ENCODE measurements around the gene RAPGEF4. TPM values are rescaled to one million over a fixed set of nuclear protein-coding genes. Genes with fewer than 3 reads are reported as not detected.
"Not testable (repeated sequence)": the region's sequence is repeated elsewhere in the genome, so short reads cannot be mapped to it uniquely, and the experiment has no call there.

RAPGEF4 gene
- total RNA-seq, 1 donor from 2014 or later, result 18.6 TPM

DNA sequence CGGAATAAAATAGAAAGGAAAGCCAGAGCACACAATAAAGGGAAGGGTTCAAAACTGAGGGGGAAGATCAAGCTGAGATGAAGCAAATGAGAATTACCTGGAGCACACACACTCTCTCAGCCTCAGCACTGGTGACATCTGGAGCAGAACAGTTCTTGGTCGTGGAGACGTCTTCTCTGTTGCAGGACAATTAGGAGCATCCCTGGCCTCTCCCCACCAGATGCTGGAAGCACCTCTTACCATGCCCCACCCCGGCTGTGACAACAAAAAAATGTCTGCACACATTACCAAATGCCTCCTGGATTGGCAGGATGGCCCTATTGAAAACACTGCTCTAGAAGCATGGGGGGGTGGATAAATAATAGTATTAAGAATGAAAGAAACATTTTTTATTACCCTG, 296.4 kb downstream of the RAPGEF4 start:
- no peak for DNase-seq (ENCODE audit: low spot score)

DNA sequence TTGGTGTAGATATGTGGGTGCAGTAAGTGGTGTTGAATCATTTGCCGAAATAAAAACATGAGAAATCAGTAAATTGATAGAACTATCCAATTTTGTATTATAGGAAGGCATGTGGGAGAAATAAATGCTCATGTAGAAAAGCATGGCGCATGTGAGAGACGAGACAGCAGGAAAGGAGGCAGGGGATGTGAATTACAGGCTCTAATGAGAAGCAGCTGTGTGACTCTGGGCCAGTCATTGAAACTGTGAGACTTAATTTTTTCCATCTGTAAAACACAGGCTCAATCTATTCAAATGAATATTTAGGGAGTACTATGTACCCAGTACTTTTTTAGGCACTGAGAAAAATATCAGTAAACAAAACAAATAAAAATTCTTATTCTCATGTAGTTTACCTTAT, 297.4 kb downstream of the RAPGEF4 start:
- DNase-seq (ENCODE audit: low spot score), result no peak

DNA sequence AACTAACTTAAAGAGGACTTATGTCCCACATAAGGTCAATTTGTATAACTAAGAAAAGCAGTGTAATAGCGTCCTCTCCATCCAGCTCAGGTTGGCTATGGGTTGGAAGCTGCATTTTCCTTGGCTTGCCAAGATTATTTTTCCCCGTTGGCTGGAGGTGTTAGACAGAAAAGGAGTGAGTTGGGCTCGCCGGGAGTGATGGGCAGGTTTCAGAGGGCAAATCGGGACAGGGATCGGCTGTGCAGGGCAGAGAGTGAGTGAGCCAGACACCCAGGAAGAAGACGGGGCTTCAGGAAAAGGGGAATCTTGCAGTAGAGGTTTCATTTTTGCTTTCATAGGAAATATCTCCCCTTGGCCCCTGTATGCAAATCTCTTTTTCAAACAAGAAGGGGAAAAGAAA, 298.5 kb downstream of the RAPGEF4 start:
- no peak for DNase-seq (ENCODE audit: low spot score)

DNA sequence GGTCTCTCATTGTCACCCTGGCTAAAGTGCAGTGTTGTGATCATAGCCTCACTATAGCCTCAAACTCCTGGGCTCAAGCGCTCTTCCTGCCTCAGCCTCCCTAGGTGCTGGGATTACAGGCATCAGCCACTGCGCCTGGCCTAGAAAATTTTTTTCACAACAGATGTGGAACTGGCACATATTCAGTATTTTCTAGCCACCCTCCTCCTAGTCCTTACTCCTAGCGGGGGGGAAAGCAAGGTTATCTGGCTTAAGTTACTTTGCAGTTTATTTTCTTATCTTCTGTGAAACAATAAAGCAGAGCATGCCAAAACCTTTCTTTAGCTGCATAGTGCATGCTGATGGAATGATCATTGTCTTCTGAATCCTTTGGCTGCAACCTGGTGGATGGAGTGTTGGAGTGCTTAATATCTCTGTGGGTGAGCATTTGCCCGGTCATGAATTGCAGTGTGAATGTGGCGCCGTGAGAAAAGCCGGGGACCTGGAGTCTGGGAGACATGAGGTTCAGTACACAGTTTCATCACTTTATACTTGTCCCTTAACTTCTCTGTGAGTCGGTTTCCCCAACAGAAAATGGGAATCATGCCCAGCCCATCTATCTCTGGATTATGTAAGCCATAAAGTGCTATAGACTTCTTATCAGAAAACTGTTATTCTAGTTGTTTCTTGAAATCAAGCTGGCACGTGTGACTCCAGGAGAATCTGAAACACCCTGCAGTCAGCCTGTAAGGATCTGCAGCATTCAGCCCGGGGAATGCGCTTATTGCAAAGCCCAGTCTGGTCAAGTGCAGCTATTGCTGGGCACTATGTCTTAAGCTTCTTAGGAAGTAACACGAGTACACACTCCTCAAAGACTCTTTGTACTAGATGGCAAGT, 301.8 kb downstream of the RAPGEF4 start:
- no peak for DNase-seq (ENCODE audit: low spot score)

DNA sequence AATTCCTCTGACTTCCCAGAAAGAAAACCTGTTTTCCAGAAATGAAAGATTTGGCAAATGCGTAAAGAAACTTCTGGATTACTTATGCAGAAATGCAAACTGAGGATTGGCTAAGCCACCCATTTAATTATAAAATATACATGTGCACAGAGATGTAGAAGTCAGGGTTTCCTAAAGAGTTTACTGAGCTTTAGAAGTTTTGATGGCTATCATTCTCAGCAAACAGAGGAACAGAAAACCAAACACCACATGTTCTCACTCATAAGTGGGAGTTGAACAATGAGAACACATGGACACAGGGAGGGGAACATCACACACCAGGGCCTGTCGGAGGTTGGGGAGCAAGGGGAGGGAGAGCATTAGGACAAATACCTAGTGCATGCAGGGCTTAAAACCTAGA, 302.6 kb downstream of the RAPGEF4 start:
- not testable (repeated sequence) for DNase-seq (ENCODE audit: low spot score)

DNA sequence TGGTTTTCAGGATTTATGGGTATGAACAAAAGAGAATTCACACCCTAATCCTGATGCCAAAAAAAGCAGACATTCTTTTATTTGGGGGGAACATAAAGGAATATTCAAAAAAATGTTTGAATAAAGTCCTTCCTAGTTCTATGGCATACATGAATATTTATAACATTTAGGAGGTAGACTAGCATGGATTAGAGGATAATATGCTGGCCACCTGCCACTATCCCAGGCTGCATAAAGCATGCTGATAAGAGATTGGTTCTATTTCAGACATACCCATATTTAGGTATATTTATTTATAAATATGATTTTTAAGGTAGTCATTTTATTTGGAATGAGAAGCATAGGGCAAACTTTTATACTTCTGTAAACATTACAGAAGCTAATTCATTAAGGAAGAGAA, 305.1 kb downstream of the RAPGEF4 start:
- no peak for DNase-seq (ENCODE audit: low spot score)

DNA sequence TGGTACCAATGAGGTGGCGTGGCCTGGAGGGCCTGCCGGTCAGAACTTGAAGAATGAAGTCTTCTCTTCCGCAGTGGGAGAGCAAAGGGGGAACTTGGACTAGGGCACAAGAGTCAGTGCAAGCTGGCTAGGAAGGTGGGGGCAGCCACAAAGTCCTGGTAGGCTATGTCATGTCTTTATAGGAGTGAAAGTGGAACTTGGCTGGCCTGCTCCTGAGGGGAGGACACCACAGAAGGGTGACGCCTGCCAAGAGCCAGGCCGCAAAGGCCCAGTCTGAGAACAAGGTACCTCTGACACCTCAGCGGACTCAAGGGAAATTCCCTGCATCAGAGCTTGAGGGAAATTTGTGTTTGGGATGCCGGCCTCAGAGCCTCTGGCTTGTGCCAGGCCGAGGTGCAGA, 307.8 kb downstream of the RAPGEF4 start:
- no peak for DNase-seq (ENCODE audit: low spot score)

DNA sequence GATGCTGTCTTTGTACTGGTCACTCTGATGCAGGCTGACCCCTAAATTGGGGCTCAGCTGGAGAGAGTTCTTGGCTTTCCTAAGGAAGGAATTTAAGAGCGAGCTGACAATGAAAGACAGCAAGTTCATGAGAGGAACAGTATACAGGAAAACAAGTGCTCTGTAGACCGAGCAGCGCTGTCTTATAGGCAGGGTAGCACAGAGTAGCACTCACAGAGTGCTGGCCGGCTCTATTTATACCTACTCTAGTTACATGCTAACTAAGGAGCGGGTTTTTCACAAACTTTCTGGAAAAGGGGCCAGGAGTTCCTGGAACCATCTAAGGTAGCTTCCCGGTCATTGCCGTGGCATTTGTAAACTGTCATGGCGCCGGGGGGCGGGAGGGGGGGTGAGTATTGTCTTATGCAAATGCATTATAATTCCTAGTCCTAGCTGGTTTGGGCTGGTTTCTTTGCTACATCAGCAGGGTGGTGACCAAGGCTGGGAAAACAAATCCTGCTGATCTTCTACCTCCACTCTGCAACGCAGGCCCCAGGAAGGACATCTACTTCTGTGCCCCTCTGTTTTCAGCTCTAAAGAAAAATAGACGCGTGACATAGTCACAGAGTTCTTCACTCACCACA, 308.4 kb downstream of the RAPGEF4 start:
- no peak for DNase-seq (ENCODE audit: low spot score)

DNA sequence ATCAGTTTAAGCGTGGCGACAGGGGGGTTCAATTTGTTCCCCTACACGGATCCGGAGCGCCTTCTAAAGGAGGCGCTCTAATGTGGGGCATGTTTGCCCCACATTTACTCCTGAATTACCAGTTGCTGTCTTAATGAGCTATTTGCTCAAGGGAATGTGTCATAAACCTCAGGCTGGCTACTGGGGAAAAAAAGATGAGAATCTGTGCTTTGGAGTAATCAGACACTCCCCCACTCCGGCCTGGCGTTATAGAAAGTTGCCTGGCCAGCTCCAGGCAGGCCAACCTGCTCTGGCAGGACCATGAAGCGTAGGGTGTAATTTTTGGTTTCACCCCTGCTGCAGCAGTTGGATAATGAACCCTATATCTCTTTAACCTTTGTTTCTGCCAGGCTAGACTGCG, 309.0 kb downstream of the RAPGEF4 start:
- no peak for DNase-seq (ENCODE audit: low spot score)

DNA sequence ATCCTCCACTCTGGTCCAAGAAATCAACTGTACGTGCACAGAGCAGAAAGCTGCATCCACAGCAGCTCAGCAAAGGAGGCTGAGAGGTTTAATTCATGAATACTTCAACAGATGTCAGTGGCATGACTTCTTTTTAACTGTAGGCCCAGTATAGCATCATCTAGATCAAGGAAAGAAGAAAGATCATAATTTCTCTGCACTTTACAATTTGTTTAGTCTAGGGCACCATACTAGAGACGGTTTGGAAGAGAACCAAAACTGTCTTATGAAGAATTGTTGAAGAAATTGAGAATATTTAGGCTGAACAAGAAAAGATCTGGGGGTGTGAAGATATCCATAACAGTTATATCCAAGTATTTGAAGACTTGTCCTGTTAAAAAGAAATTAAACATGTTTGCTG, 309.5 kb downstream of the RAPGEF4 start:
- no peak for DNase-seq (ENCODE audit: low spot score)

DNA sequence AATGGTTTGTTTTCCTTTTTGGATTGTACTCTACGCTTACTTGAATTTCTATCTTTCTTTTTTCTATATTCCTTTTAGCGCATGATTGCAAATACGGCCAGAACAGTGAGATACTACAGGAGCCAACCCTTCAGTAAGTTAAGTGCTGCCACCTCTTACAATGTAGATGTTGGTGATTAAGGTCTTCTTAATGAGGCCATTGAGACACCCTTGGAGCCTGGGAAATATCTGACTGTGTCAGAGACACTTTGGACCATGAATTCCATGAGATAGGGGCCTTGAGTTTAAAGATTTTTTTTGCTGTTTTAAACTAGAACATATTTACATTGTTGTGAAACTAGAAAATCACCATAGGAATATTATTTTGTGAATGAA, 312.9 kb downstream of the RAPGEF4 start:
- DNase-seq (ENCODE audit: low spot score), result no peak

DNA sequence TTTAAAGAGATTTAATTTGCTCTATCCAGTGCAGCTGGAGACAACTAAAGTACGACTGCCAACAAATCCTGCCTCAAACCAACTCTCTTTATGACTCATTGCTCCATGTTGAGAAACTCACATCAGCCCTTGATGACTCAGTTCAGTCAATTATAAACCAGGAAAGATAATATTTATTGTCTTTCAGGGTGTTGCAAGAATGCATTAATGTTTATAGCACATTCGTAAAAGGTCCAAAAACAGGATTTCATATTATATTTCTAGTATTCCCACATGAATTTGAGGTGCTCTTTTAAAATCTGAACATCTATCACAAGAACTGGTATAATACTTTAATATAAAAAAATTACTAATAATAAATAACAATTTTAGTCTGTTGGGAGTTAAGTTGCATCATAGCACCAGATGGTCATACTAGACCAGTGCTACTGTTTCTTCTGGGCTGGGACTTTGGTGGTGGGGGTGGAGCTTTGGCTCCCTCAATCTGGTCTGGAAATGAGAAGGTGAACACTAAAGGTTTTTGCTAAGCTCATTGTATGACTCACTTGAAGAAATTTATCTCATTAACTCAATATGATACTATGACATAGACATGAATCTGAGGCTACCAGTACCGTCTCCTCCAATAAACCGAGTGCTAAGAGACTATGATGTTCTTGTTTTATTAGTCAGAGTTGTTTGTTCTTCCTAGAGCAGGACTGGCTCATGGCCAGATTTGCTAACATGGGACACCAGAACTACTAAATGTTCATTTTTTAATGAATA, 313.4 kb downstream of the RAPGEF4 start:
- peak; percentile 71 for DNase-seq (ENCODE audit: low spot score)

DNA sequence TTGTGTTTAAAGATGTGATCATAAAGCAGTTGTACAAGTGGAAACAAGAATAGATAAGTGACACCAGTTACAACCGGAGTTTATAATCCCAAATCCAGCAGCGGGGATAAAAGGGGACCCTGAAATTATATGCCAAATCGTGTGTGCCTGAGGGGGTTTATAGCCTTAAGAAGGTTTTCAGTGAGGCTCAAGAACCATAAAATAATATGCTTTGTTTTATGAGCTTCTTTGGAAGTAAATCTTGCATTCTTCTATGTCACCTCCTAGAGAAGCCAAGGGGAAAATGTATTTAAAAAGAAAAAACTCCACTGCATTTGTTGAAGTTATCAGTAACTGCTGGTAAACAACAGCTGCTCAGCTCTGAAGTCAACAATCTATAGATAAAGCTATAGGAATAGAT, 314.2 kb downstream of the RAPGEF4 start:
- DNase-seq (ENCODE audit: low spot score), result no peak

DNA sequence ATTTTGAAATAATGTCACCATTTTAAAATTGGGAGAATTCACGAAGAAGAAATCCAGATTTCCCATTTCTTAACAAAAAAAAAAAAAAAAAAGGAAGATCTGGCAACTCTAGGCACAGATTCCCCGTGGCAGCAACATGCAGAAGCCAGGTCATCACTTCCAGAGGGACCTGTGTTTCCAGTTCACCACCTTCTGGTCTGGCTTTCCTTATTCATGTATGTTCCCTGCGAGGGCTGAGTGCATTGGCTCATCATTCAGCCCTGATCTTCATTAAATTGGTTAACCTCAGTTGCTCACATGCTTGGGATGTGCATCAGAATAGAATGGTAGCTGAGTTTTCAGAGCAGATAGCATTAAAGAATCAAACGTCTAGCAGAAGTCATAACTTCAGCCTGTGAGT, 315.0 kb downstream of the RAPGEF4 start:
- DNase-seq (ENCODE audit: low spot score), result no peak

DNA sequence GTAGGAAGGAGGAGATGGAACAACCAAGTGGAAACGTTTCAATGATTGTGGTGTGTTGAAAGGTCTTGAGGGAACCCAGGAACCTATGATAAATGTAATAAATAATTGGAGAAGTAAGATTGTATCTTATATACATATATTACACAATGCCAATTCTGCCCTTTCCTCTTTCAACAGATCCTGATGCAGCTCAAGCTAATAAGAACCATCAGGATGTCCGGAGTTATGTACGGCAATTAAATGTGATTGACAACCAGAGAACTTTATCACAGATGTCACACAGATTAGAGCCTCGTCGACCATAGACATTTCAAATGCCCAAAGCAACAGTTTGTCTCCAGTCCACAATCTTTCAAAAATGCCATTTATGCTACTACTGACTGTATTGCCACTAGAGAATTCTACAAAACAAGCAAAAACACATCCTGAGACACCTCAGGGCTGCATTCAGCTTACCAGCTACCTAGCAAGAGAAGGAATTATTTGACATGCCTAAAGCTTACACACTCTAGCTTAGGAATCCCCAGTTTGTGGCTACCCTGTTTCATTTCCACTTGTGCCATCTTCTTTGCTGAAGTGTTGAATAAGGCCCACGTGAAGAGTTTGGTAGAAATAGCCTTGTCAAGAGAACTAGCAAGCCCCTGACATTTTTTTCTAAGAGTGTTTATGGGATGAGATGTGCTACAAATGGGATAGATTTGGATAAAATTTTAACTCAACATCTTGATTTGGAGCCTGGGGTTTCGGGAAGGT, 316.0 kb downstream of the RAPGEF4 start:
- DNase-seq (ENCODE audit: low spot score), result no peak

DNA sequence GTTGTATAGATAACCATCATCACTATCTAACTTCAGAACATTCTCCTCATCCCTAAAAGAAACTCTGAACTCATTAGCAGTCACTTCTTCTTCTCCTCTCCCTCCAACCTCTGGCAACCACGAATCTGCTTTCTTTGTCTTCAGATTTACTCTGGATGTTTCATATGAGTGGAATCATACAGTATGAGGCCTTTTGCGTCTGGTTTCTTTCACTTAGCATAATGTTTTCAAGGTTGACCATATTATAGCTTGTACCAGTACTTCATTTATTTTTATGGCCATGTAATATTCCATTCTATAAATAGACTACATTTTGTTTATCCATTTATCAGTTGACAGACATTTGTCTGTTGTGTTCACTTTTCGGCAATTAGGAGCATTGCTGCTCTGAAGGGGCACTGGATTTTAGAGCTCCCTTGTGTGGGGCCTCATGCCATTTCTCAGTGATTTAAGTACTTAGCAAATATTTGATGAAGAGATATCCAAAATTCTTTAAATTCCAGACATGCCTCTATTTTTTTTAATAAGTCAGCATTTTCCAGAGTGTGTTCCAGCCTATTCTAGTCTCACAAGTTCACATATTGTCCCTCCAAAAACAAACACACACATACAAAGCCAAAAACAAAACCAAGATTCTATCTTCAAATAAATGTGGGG, 317.5 kb downstream of the RAPGEF4 start:
- no peak for DNase-seq (ENCODE audit: low spot score)

DNA sequence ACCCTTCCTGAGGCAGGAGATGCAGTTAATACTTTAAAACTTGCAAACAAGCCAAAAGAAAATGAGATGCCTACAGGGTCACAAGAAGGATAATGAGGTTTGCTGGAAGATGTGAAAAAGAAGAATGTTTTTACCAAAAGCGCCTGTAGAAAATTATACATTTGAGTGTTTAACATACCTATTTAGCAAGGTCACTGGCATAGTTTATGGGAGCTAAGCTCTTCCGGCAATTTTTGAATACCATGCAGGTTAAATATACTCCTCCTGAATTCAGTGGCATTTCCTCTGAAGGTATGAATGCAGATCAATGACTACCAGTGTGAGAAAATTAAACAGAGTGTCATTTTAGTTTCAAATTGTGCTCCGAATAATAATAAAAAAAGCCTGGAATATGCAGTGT, 318.8 kb downstream of the RAPGEF4 start:
- no peak for DNase-seq (ENCODE audit: low spot score)

DNA sequence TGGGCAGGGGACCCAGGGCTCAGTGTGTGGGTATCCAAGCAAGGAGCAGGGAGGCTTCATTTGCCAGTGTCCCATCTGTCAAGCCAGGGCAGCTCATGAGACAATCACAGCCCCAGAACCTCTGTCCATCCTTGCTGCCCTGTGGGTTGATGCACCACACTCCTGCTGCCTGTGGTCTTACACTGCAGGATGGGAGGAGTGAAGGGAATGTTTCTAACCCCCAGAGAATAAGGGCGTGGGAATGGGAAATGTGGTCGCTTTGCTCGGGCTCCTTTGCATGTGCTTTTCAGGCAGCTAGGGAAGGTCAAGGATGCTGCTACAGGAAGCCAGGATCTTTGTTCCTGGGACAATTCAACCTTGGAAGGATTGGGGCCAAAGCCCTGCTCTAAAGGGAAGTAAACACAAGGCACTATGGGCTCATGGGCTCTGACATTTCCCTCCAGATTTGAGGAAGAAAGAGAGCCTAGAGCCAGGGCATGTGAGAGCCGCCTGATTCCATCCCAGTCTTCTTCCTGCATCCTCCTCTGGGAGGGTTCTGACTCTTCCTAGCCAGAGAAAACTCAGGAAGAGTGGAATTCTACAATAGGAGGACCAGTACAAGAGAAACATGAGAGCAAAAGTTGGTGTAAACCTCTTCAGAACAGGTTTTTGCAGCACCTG, 321.2 kb downstream of the RAPGEF4 start:
- DNase-seq (ENCODE audit: low spot score), result no peak

DNA sequence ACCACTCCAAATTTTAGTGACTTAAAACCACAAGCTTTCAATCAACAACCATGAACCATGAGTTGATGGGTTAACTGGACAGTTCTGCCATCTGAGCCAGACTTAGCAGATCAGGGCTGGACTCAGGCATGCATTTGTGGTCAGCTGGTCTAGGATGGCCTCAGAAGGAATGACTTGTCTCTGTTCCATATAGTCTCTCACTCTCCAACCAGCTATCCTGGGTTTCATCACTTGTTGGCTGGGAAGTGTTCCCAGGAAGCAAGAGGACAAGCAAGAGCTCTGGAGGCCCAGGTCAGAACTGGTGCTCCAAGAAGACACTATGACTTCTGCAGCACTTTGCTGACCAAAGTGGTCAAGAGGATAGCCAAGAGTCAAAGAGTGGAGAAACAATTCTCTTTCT, 322.5 kb downstream of the RAPGEF4 start:
- DNase-seq (ENCODE audit: low spot score), result no peak

DNA sequence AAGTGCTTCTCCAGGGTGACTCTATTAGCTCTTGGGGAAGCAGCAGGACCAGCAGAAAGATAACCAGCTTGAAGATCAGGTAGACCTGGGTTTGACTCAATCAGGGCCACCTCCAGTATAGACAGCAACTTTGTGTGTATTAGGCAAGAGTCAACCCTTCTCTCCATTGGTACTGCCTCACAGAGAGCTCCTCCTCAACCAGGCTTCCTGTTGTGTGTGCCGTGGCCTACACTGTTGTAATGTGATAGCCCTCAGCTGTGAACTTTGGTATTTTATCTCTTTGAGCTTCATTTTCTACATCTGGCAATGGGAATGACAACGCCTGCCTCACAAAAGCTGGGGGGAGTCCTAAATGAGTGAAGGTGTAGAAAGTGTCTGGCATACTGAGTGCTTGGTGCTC, 323.0 kb downstream of the RAPGEF4 start:
- no peak for DNase-seq (ENCODE audit: low spot score)

DNA sequence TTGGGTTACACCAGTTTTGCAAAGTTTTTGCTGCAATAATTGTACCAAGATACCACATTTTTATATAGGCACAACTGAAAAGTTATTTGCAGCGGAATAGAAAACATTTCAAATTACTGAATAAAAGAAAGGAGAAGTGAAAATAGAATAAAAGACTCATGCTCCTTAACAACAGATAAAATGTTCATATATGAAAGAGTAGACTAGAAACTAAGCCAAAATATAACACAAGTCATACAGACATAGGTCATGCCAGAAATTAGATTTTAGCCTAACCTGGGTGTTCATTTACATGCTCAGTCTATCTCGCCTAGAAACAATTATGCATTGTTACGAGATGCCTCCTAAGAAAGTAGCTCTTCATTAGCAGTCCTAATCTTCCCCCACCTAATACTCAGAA, 323.6 kb downstream of the RAPGEF4 start:
- no peak for DNase-seq (ENCODE audit: low spot score)
